Immature natural killer cell (primary cell): ENCODE data around the gene HTT-AS. TPM values are rescaled to one million over a fixed set of nuclear protein-coding genes. Genes with fewer than 3 reads are reported as not detected.
"Not testable (repeated sequence)": the region's sequence is repeated elsewhere in the genome, so short reads cannot be mapped to it uniquely, and the experiment has no call there.

Experiments
- DNase-seq, 3 donors: peaks; one replicate each; pipeline ENCODE4 v3.0.0; 2022; ENCODE audit warnings: mixed read lengths in 1 of 3
- H3K27ac Mint-ChIP-seq, 6 donors: one replicate each; pipeline ENCODE4 v1.8.0; 2020; ENCODE audit warnings: mixed read lengths in 6 of 6, mild to moderate bottlenecking in 5 of 6, inconsistent platforms in 4 of 6, moderate library complexity in 3 of 6
- H3K27me3 Mint-ChIP-seq, 3 donors: one replicate each; pipeline ENCODE4 v1.8.0; 2020 to 2021; ENCODE audit warnings: low read depth in 3 of 3, mild to moderate bottlenecking in 3 of 3, mixed read lengths in 3 of 3, moderate library complexity in 3 of 3, inconsistent platforms in 1 of 3
- H3K36me3 Mint-ChIP-seq, 3 donors: one replicate each; pipeline ENCODE4 v1.8.0; 2020; ENCODE audit warnings: mixed read lengths in 3 of 3, inconsistent platforms in 2 of 3, mild to moderate bottlenecking in 2 of 3
- H3K4me1 Mint-ChIP-seq, 2 donors: one replicate each; pipeline ENCODE4 v1.8.0; 2020; ENCODE audit warnings: inconsistent platforms in 2 of 2, mild to moderate bottlenecking in 2 of 2, mixed read lengths in 2 of 2, moderate library complexity in 1 of 2
- H3K4me3 Mint-ChIP-seq, 5 donors: one replicate each; pipeline ENCODE4 v1.8.0; 2020; ENCODE audit warnings: mild to moderate bottlenecking in 5 of 5, mixed read lengths in 5 of 5, inconsistent platforms in 3 of 5, moderate library complexity in 3 of 5
- H3K9me3 Mint-ChIP-seq, 6 donors: one replicate each; pipeline ENCODE4 v1.8.0; 2020; ENCODE audit warnings: mild to moderate bottlenecking in 6 of 6, mixed read lengths in 6 of 6, inconsistent platforms in 4 of 6, moderate library complexity in 3 of 6
- polyA plus RNA-seq, 3 donors: library from polyadenylated mRNA; unstranded; fragments of 300-500 nt; fragmentation: Illumina TruSeq; gene quantifications; one replicate each; pipeline ENCODE4 v1.2.3, GENCODE V29; 2021

Gene HTT-AS
- polyA plus RNA-seq, 3 donors from 2014 or later: not detected

DNA sequence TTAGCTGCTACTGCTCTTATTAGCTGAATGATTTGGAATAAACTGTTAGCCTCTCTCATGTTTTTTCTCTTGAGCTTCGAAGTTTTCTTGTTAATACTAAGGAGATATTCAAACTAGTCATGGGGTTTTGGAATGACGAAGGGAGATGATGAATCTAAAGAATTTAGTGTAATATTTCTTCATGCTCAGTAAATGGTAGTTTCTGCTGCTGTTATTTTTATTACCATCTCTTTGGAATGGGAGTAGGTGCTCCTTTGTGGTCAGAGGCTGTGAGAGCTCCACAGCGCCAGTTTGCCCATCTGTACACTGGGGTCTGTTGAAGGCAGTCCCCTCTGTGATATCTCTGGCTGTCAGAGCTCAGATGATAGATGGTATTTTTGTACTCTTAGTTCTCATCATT is 33.9 kb upstream of the HTT-AS start:
- Mint-ChIP-seq H3K9me3 (peaks cover 0 to 2% (median 0%) of the 10 kb centered on the region in 6 donors), H3K27ac (no peak overlapping the region), H3K4me3 (no peak overlapping the region), H3K27me3 (peaks cover 0 to 4% (median 3%) of the 10 kb centered on the region in 3 donors), H3K36me3 (peaks cover 14 to 44% (median 27%) of the 10 kb centered on the region in 3 donors), H3K4me1 (peaks cover 6 to 9% of the 10 kb centered on the region in 2 donors)
- no peak for DNase-seq

GRCh38 chr4:3107691-3108121 is 33.4 kb upstream of the HTT-AS start:
- no peak overlapping the region for H3K27ac Mint-ChIP-seq
- DNase-seq: no peak
- peaks cover 0 to 2% (median 0%) of the 10 kb centered on the region in 6 donors for H3K9me3 Mint-ChIP-seq
- peaks cover 6 to 9% of the 10 kb centered on the region in 2 donors for H3K4me1 Mint-ChIP-seq
- peaks cover 16 to 47% (median 27%) of the 10 kb centered on the region in 3 donors for H3K36me3 Mint-ChIP-seq
- peaks cover 0 to 4% (median 3%) of the 10 kb centered on the region in 3 donors for H3K27me3 Mint-ChIP-seq
- no peak overlapping the region for H3K4me3 Mint-ChIP-seq

- H3K9me3 Mint-ChIP-seq: peaks cover 0 to 2% (median 0%) of the 10 kb centered on the region in 6 donors
- peaks cover 6 to 9% of the 10 kb centered on the region in 2 donors for H3K4me1 Mint-ChIP-seq
- peaks cover 18 to 46% (median 23%) of the 10 kb centered on the region in 3 donors for H3K36me3 Mint-ChIP-seq
- no peak overlapping the region for H3K4me3 Mint-ChIP-seq
- peaks cover 0 to 4% (median 3%) of the 10 kb centered on the region in 3 donors for H3K27me3 Mint-ChIP-seq
- no peak overlapping the region for H3K27ac Mint-ChIP-seq
- no peak for DNase-seq
Measured at GRCh38 chr4:3107271-3107670, 32.9 kb upstream of the HTT-AS start.

DNA sequence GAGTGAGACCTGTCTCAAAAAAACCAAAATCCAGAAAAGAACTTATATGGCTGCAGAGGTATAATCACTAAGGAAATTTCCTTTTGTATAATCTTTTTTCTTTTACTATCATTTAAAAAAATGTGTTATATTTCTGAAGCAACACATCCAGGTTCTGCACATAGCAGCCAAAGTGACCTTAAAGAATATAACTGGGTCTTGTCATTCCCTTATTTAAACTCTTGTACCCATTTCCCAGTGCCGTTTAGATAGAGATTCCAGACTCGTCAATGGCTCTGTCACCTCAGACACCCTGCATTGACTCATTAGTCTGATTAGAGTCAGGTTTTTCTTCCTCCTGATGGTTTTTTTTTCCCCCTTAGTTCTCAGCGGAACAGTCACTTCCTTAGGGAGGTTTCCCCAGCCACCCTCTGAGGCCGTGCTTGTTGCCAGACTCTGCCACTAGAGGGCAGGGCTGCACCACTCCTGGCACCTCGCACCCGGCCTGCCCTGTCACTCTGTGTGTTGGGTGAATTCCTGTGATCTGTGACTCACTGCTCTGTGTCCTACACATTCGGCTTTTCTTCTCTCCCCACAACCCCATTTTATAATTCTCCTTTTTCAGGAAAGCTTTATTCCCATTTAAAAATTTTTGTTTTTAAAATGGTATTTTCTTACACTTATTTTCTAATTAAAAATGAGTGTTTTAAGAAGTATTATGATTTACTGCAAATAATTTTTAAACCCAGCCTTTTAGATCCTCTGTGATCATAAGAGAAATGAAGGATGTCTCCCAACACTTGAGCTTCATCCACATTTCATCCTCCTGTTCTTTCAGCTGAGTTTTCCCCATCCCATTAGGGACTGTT is 32.2 kb upstream of the HTT-AS start:
- peaks cover 0 to 2% (median 0%) of the 10 kb centered on the region in 6 donors for H3K9me3 Mint-ChIP-seq
- H3K27me3 Mint-ChIP-seq: peaks cover 0 to 4% (median 3%) of the 10 kb centered on the region in 3 donors
- H3K4me3 Mint-ChIP-seq: no peak overlapping the region
- peak; percentile 70 to 77 (median 70) for DNase-seq
- H3K36me3 Mint-ChIP-seq: peaks cover 18 to 50% (median 18%) of the 10 kb centered on the region in 3 donors
- H3K4me1 Mint-ChIP-seq: peaks cover 6 to 9% of the 10 kb centered on the region in 2 donors
- peak overlapping the region in 4 of 6 donors; percentile 11 to 61 (median 50) for H3K27ac Mint-ChIP-seq

DNA sequence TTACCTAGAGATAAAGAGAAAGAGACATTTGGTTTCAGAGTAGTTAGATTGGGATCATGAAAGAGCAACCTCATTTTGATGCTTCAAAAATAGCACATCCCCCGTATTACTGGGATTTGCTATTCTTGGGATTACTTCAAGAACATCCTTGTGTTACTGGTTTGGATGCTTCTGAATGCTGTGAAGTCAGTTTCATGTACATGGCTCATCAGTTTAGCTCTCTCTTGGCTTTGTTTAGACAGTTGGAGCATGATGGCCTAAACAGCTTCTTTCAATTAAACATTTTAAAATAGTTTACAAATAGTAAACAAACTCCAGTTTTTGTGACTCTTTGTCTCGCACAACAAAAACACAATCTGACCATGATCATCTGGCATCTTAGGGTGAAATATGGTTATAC is 24.0 kb upstream of the HTT-AS start:
- no peaks in the 10 kb centered on the region for H3K9me3 Mint-ChIP-seq
- H3K36me3 Mint-ChIP-seq: peaks cover 12 to 25% (median 19%) of the 10 kb centered on the region in 3 donors
- H3K4me3 Mint-ChIP-seq: no peak overlapping the region
- no peak overlapping the region for H3K27ac Mint-ChIP-seq
- H3K4me1 Mint-ChIP-seq: peaks cover 0 to 2% of the 10 kb centered on the region in 2 donors
- H3K27me3 Mint-ChIP-seq: peaks cover 0 to 6% (median 0%) of the 10 kb centered on the region in 3 donors
- DNase-seq: no peak

GRCh38 chr4:3096202-3096601 is 21.9 kb upstream of the HTT-AS start:
- Mint-ChIP-seq H3K27ac (no peak overlapping the region), H3K36me3 (peaks cover 16 to 25% (median 18%) of the 10 kb centered on the region in 3 donors), H3K27me3 (peaks cover 0 to 6% (median 0%) of the 10 kb centered on the region in 3 donors), H3K9me3 (no peaks in the 10 kb centered on the region), H3K4me1 (peaks cover 2 to 12% of the 10 kb centered on the region in 2 donors), H3K4me3 (no peak overlapping the region)
- DNase-seq: no peak

- DNase-seq, H3K9me3 Mint-ChIP-seq, H3K27ac Mint-ChIP-seq, H3K27me3 Mint-ChIP-seq, H3K4me3 Mint-ChIP-seq: not testable (repeated sequence)
- H3K36me3 Mint-ChIP-seq: peaks cover 16 to 20% (median 18%) of the 10 kb centered on the region in 3 donors
- H3K4me1 Mint-ChIP-seq: peaks cover 2 to 12% of the 10 kb centered on the region in 2 donors
Measured at GRCh38 chr4:3094701-3095100, 20.4 kb upstream of the HTT-AS start.

DNA sequence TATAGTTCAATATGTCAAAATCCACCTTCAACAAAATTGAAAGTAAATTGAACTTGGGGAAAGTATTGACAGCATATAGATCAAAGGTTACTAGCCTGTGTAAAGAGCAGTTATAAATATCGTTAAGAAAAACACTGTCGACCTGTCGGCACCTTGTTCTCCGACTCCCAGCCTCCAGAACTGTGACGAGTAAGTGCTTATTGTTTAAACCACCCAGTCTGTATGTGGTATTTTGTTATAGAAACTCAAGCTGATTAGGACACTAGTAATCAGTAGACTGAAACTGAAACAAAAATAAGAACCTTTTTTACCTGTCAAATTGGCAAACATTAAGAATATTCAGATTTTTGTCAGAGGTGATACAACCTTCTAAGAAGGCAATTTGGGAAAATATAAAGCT is 17.1 kb upstream of the HTT-AS start:
- Mint-ChIP-seq H3K27me3 (peaks cover 0 to 1% (median 0%) of the 10 kb centered on the region in 3 donors), H3K4me3 (no peak overlapping the region), H3K4me1 (peaks cover 0 to 17% of the 10 kb centered on the region in 2 donors), H3K9me3 (no peaks in the 10 kb centered on the region), H3K36me3 (peaks cover 11 to 27% (median 21%) of the 10 kb centered on the region in 3 donors), H3K27ac (peak overlapping the region in 3 of 6 donors; percentile 20 to 34 (median 28))
- DNase-seq: no peak

GRCh38 chr4:3087115-3087797 is 12.9 kb upstream of the HTT-AS start:
- Mint-ChIP-seq H3K27ac (no peak overlapping the region), H3K4me1 (peaks cover 7 to 40% of the 10 kb centered on the region in 2 donors), H3K36me3 (peaks cover 3 to 11% (median 8%) of the 10 kb centered on the region in 3 donors), H3K27me3 (no peaks in the 10 kb centered on the region), H3K9me3 (no peaks in the 10 kb centered on the region), H3K4me3 (no peak overlapping the region)
- DNase-seq: no peak

DNA sequence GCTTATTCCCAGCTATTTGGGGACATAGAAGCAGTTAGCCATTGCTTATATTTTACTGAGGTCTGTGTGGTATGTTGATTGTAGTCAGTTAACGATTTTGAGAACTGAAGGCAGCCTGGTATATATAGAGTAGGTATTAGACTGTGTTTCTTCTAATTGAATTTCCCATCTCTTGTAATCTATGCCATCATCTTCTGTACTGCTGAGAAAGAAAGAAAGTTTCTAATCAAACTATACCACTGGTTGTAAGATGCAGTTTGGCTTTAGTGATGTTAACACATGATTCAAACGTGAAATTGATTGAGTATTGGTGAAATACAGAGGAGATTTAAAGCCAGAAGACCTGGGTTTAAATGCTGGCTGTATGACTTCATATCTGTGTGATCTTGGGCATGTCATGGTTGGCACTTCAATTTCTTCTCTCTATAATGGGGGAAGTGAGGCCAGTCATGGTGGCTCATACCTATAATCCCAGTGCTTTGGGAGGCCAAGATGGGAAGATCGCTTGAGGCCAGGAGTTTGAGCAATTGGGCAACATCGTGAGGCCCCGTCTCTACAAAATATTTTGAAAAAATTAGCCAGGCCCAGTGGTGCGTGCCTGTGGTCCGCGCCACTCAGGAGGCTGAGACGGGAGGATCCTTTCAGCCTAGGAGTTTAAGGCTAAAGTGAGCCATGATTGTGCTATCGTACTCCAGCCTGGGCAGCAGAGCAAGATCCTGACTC is 11.8 kb upstream of the HTT-AS start:
- no peak overlapping the region for H3K4me3 Mint-ChIP-seq
- H3K9me3 Mint-ChIP-seq: no peaks in the 10 kb centered on the region
- peaks cover 12 to 43% of the 10 kb centered on the region in 2 donors for H3K4me1 Mint-ChIP-seq
- H3K36me3 Mint-ChIP-seq: peaks cover 3 to 11% (median 8%) of the 10 kb centered on the region in 3 donors
- H3K27me3 Mint-ChIP-seq: no peaks in the 10 kb centered on the region
- DNase-seq: no peak
- peak overlapping the region in 1 of 6 donors; percentile 2 for H3K27ac Mint-ChIP-seq

GRCh38 chr4:3083732-3084131 is 9.4 kb upstream of the HTT-AS start:
- Mint-ChIP-seq H3K4me3 (no peak overlapping the region), H3K4me1 (peaks cover 20 to 64% of the 10 kb centered on the region in 2 donors), H3K36me3 (peaks cover 3 to 5% (median 4%) of the 10 kb centered on the region in 3 donors), H3K27me3 (no peaks in the 10 kb centered on the region), H3K27ac (no peak overlapping the region), H3K9me3 (no peaks in the 10 kb centered on the region)
- no peak for DNase-seq

DNA sequence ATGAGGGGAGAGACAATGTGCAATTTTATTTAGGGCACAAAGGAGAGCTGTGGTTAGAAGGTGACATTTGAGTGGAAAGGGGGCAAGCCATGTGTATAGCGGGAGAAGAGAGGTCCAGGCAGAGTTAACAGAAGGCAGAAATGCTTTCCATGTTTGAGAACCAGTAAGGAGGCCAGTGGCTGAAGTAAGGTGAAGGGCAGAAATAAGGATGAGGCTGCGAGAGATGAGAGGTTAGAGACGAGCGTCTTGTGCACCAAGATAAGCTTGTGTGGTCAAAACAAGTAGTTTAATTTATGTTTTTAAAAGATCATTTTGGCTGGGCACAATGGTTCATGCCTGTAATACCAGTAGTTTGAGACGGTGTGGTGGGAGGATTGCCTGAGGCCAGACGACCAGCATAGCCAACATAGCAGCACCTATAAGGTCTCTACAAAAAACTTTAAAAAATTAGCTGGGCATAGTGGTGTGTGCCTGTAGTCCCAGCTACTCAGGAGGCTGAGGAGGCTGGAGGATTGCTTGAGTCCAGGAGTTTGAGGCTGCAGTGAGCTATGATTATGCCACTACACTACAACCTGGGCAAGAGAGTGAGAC is 8.7 kb upstream of the HTT-AS start:
- peak overlapping the region in 1 of 5 donors; percentile 14 for H3K4me3 Mint-ChIP-seq
- no peak for DNase-seq
- H3K27me3 Mint-ChIP-seq: no peaks in the 10 kb centered on the region
- no peaks in the 10 kb centered on the region for H3K9me3 Mint-ChIP-seq
- H3K4me1 Mint-ChIP-seq: peaks cover 22 to 67% of the 10 kb centered on the region in 2 donors
- peak overlapping the region in 2 of 6 donors; percentile 19 to 74 for H3K27ac Mint-ChIP-seq
- H3K36me3 Mint-ChIP-seq: peaks cover 0 to 7% (median 3%) of the 10 kb centered on the region in 3 donors

DNA sequence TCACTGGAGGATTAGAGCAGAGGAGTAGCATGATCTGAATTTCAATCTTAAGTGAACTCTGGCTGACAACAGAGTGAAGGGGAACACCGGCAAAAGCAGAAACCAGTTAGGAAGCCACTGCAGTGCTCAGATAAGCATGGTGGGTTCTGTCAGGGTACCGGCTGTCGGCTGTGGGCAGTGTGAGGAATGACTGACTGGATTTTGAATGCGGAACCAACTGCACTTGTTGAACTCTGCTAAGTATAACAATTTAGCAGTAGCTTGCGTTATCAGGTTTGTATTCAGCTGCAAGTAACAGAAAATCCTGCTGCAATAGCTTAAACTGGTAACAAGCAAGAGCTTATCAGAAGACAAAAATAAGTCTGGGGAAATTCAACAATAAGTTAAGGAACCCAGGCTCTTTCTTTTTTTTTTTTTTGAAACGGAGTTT is 5.4 kb upstream of the HTT-AS start:
- H3K4me3 Mint-ChIP-seq: no peak overlapping the region
- H3K4me1 Mint-ChIP-seq: peaks cover 40 to 78% of the 10 kb centered on the region in 2 donors
- DNase-seq: no peak
- peaks cover 0 to 4% (median 3%) of the 10 kb centered on the region in 3 donors for H3K36me3 Mint-ChIP-seq
- H3K27ac Mint-ChIP-seq: peak overlapping the region in 1 of 6 donors; percentile 4
- H3K27me3 Mint-ChIP-seq: no peaks in the 10 kb centered on the region
- H3K9me3 Mint-ChIP-seq: no peaks in the 10 kb centered on the region
